A673 (cell line): Measurements from ENCODE around the gene MFNG. TPM values are rescaled to one million over a fixed set of nuclear protein-coding genes. Genes with fewer than 3 reads are reported as not detected.

ENCODE experiments used
- BruUV-seq: library from RNA; stranded (reverse); fragments of 400-500 nt; replicated peaks from 2 replicates; lab custom pipeline; 2021; lab: Mats Ljungman, UMichigan
- CTCF ChIA-PET: fragments of 300-600 bp; sonication (Branson Sonifier 250); formaldehyde crosslinking; loops from one replicate; lab custom pipeline; 2022; ENCODE audit warnings: antibody characterized with exemption; lab: Charles Lee
- POLR2A ChIA-PET: fragments of 300-600 bp; sonication (Branson Sonifier 250); formaldehyde crosslinking; loops from one replicate; lab custom pipeline; 2022; ENCODE audit warnings: antibody characterized with exemption; ENCODE audit not compliant: low non-redundant PET; lab: Charles Lee
- DNase-seq: peaks from one replicate; pipeline ENCODE4 v3.0.0-alpha.2; 2015; ENCODE audit warnings: low spot score
- H3K27ac ChIP-seq: fragments of 200-600 bp; sonication (generic); 2 replicates; pipeline ENCODE4 v1.5.1; 2016; ENCODE audit warnings: mixed run types, low read depth, mild to moderate bottlenecking, mixed read lengths, antibody characterized with exemption, low read length; ENCODE audit not compliant: poor library complexity, severe bottlenecking
- H3K27me3 ChIP-seq: fragments of 200-600 bp; sonication (generic); replicated peaks from 2 replicates; pipeline ENCODE4 v1.6.1; 2017; ENCODE audit warnings: mixed run types, low read depth, mild to moderate bottlenecking, mixed read lengths, antibody characterized with exemption, low read length; ENCODE audit not compliant: insufficient read depth, poor library complexity
- H3K36me3 ChIP-seq: fragments of 200-600 bp; sonication (generic); 2 replicates; pipeline ENCODE4 v1.6.1; 2016; ENCODE audit warnings: mixed run types, mild to moderate bottlenecking, mixed read lengths, antibody characterized with exemption, low read length; ENCODE audit not compliant: insufficient read depth, poor library complexity, severe bottlenecking
- H3K4me1 ChIP-seq: fragments of 200-600 bp; sonication (generic); 2 replicates; pipeline ENCODE4 v1.6.1; 2017; ENCODE audit warnings: mixed run types, mild to moderate bottlenecking, mixed read lengths, antibody characterized with exemption, low read length; ENCODE audit not compliant: insufficient read depth, poor library complexity, severe bottlenecking
- H3K4me3 ChIP-seq: fragments of 200-600 bp; sonication (generic); 2 replicates; pipeline ENCODE4 v1.5.1; 2016; ENCODE audit warnings: low read depth, mixed run types, mild to moderate bottlenecking, mixed read lengths, low read length; ENCODE audit not compliant: poor library complexity, severe bottlenecking
- H3K9me3 ChIP-seq: fragments of 200-600 bp; sonication (generic); 2 replicates; pipeline ENCODE4 v1.6.1; 2016; ENCODE audit warnings: mixed run types, low read depth, mild to moderate bottlenecking, mixed read lengths, antibody characterized with exemption, low read length; ENCODE audit not compliant: poor library complexity, severe bottlenecking
- CTCF ChIP-seq: fragments of 300-800, 200-600 bp; sonication (generic); conservative IDR thresholded peaks from 2 replicates; pipeline ENCODE4 v1.5.1; 2017; ENCODE audit warnings: low read depth, mild to moderate bottlenecking, antibody characterized with exemption, low read length, moderate library complexity, mixed read lengths
- EZH2 ChIP-seq: fragments of 200-600 bp; sonication (generic); IDR thresholded peaks from 2 replicates; pipeline ENCODE4 v1.6.1; 2017; ENCODE audit warnings: borderline replicate concordance, low read depth, mild to moderate bottlenecking, mixed read lengths, antibody characterized with exemption, low read length; ENCODE audit not compliant: poor library complexity, severe bottlenecking
- intact Hi-C: fragments of 100-400 bp; cut with micrococcal nuclease; formaldehyde crosslinking; loops from one replicate; pipeline ENCODE4 v1.10.0; 2022; ENCODE audit not compliant: unreplicated experiment
- total RNA-seq: library from RNA; stranded (reverse); gene quantifications from 2 replicates; pipeline ENCODE4 v1.2.3, GENCODE V29; 2021

MFNG gene
- total RNA-seq, 1 experiment from 2014 or later, result not detected

GRCh38 chr22:37442537-37442936 is 43.6 kb downstream of the MFNG start:
- H3K27ac ChIP-seq, result no peak overlapping the region
- peak; percentile 43 for DNase-seq
- POLR2A ChIA-PET, result no interaction called here

GRCh38 chr22:37442135-37442534 is 44.0 kb downstream of the MFNG start:
- Histone ChIP-seq H3K36me3 (no peaks in the 10 kb centered on the region), H3K4me3 (no peak overlapping the region), H3K27me3 (peaks cover 21% of the 10 kb centered on the region), H3K27ac (no peak overlapping the region), H3K9me3 (no peaks in the 10 kb centered on the region), H3K4me1 (no peaks in the 10 kb centered on the region)
- DNase-seq, result no peak
- BruUV-seq, result no TSS peak
- ChIA-PET CTCF (no interaction called here), POLR2A (no interaction called here)
- intact Hi-C loops, result no loop called here
- TF ChIP-seq EZH2, result no peak
- TF ChIP-seq CTCF, result no peak

More at GRCh38 chr22:37442537-37442936, 43.6 kb downstream of the MFNG start:
- CTCF ChIA-PET, result no interaction called here
- Histone ChIP-seq H3K27me3 (peaks cover 21% of the 10 kb centered on the region), H3K9me3 (no peaks in the 10 kb centered on the region), H3K4me3 (no peak overlapping the region), H3K36me3 (no peaks in the 10 kb centered on the region), H3K4me1 (no peaks in the 10 kb centered on the region)
- BruUV-seq, result no TSS peak
- intact Hi-C loops, result no loop called here
- TF ChIP-seq CTCF (no peak), EZH2 (no peak)

GRCh38 chr22:37440875-37441274 is 45.3 kb downstream of the MFNG start:
- TF ChIP-seq EZH2 (no peak), CTCF (no peak)
- ChIA-PET POLR2A (no interaction called here), CTCF (interaction anchor here (0.6 to 0.7 kb wide), 2 partner anchors 14 to 104 kb away, joined by 6 to 10 read pairs; no protein-coding TSS in a partner anchor)
- DNase-seq, result no peak
- H3K36me3 ChIP-seq, result no peaks in the 10 kb centered on the region
- H3K4me3 ChIP-seq, result no peak overlapping the region
- H3K4me1 ChIP-seq, result no peaks in the 10 kb centered on the region
- no peak overlapping the region for H3K27ac ChIP-seq
- H3K27me3 ChIP-seq, result peaks cover 18% of the 10 kb centered on the region
- BruUV-seq, result no TSS peak
- no peaks in the 10 kb centered on the region for H3K9me3 ChIP-seq
- intact Hi-C loops, result no loop called here
